HEK293 (cell line): ENCODE measurements around the gene SHC4.
A peak's percentile ranks its signal among the peaks of the same experiment; 100 is the strongest.

ENCODE experiments used
- CTCF ChIA-PET: fragments of 350-600 bp; formaldehyde crosslinking; extraction: SDS; loops from one replicate; lab custom pipeline; 2021; ENCODE audit warnings: antibody characterized with exemption; lab: Yijun Ruan, JAX
- POLR2A ChIA-PET: fragments of 300-600 bp; formaldehyde crosslinking; extraction: SDS; loops from one replicate; lab custom pipeline; 2020; ENCODE audit warnings: antibody characterized with exemption, inconsistent platforms; lab: Yijun Ruan, JAX
- H3K27ac ChIP-seq: fragments of 200-500 bp; sonication (Bioruptor generic); 2 replicates; pipeline ENCODE4 v1.5.1; 2014; ENCODE audit warnings: low read depth, low read length, control low read depth, inconsistent platforms; ENCODE audit errors: extremely low read depth
- H3K36me3 ChIP-seq, 2 experiments: fragments of 200-500 bp in 1 of 2; sonication (Bioruptor generic) in 1 of 2; 1 replicate in 1 of 2; 2 replicates in 1 of 2; pipeline ENCODE4 v1.5.1; 2014 to 2017; ENCODE audit warnings: inconsistent platforms in 2 of 2, low read length in 2 of 2; ENCODE audit not compliant: control insufficient read depth in 2 of 2, insufficient read depth in 1 of 2
- H3K4me1 ChIP-seq: fragments of 200-500 bp; sonication (Bioruptor generic); 2 replicates; pipeline ENCODE4 v1.5.1; 2014; ENCODE audit warnings: mild to moderate bottlenecking, low read length, inconsistent platforms; ENCODE audit not compliant: control insufficient read depth, insufficient read depth
- H3K4me3 ChIP-seq: 2 replicates; pipeline ENCODE4 v1.5.1; 2011; ENCODE audit warnings: low read depth, mild to moderate bottlenecking, control low read depth, low read length, moderate library complexity
- H3K9me3 ChIP-seq: fragments of 200-500 bp; sonication (Bioruptor generic); 2 replicates; pipeline ENCODE4 v1.5.1; 2014; ENCODE audit warnings: low read depth, low read length, inconsistent platforms; ENCODE audit not compliant: control insufficient read depth, insufficient read depth
- BCL11A ChIP-seq: fragments of 450-650 bp; formaldehyde crosslinking; IDR thresholded peaks from 2 replicates; pipeline ENCODE4 v1.5.1; 2016; ENCODE audit warnings: low read depth, missing biosample characterization, missing genetic modification characterization
- OSR2 ChIP-seq: fragments of 450-650 bp; formaldehyde crosslinking; IDR thresholded peaks from 2 replicates; pipeline ENCODE4 v1.5.1; 2016; ENCODE audit warnings: missing biosample characterization, missing genetic modification characterization
- SP3 ChIP-seq: fragments of 450-650 bp; formaldehyde crosslinking; IDR thresholded peaks from 2 replicates; pipeline ENCODE4 v1.5.1; 2016; ENCODE audit warnings: missing biosample characterization, missing genetic modification characterization
- TRIM28 ChIP-seq: IDR thresholded peaks from 2 replicates; pipeline ENCODE4 v1.6.1; 2011; ENCODE audit warnings: low read length, control low read depth, borderline replicate concordance
- ZBTB7A ChIP-seq: fragments of 450-650 bp; formaldehyde crosslinking; IDR thresholded peaks from 2 replicates; pipeline ENCODE4 v1.5.1; 2016; ENCODE audit warnings: low read depth, missing biosample characterization, missing genetic modification characterization
- ZEB2 ChIP-seq: fragments of 450-650 bp; formaldehyde crosslinking; IDR thresholded peaks from 2 replicates; pipeline ENCODE4 v1.5.1; 2016; ENCODE audit warnings: missing biosample characterization, missing genetic modification characterization
- ZIC2 ChIP-seq: fragments of 450-650 bp; formaldehyde crosslinking; IDR thresholded peaks from 2 replicates; pipeline ENCODE4 v1.5.1; 2016; ENCODE audit warnings: missing biosample characterization, missing genetic modification characterization
- ZNF16 ChIP-seq: fragments of 450-650 bp; formaldehyde crosslinking; IDR thresholded peaks from 2 replicates; pipeline ENCODE4 v1.5.1; 2016; ENCODE audit warnings: low read depth, missing biosample characterization, missing genetic modification characterization
- ZNF2 ChIP-seq: fragments of 450-650 bp; formaldehyde crosslinking; IDR thresholded peaks from 2 replicates; pipeline ENCODE4 v1.5.1; 2016; ENCODE audit warnings: missing biosample characterization, missing genetic modification characterization
- ZNF335 ChIP-seq: fragments of 450-650 bp; formaldehyde crosslinking; conservative IDR thresholded peaks from 2 replicates; pipeline ENCODE4 v1.5.1; 2016; ENCODE audit warnings: missing biosample characterization, missing genetic modification characterization
- ZNF501 ChIP-seq: fragments of 450-650 bp; formaldehyde crosslinking; IDR thresholded peaks from 2 replicates; pipeline ENCODE4 v1.5.1; 2016; ENCODE audit warnings: missing biosample characterization, missing genetic modification characterization
- ZNF560 ChIP-seq: fragments of 450-650 bp; formaldehyde crosslinking; IDR thresholded peaks from 2 replicates; pipeline ENCODE4 v1.5.1; 2017; ENCODE audit warnings: missing biosample characterization, missing genetic modification characterization, borderline replicate concordance
- ZSCAN16 ChIP-seq: fragments of 450-650 bp; formaldehyde crosslinking; IDR thresholded peaks from 2 replicates; pipeline ENCODE4 v1.5.1; 2016; ENCODE audit warnings: missing biosample characterization, missing genetic modification characterization
- TF ChIP-seq, protein P1 (sequence below): fragments of 450-650 bp; formaldehyde crosslinking; IDR thresholded peaks from 2 replicates; pipeline ENCODE4 v1.5.1; 2016; ENCODE audit warnings: missing biosample characterization, missing genetic modification characterization
- TF ChIP-seq, protein P2 (sequence below): fragments of 450-650 bp; formaldehyde crosslinking; IDR thresholded peaks from 2 replicates; pipeline ENCODE4 v1.5.1; 2016; ENCODE audit warnings: missing biosample characterization, missing genetic modification characterization
- TF ChIP-seq, protein P3 (sequence below): fragments of 450-650 bp; formaldehyde crosslinking; IDR thresholded peaks from 2 replicates; pipeline ENCODE4 v1.5.1; 2017; ENCODE audit warnings: missing biosample characterization, missing genetic modification characterization

Gene SHC4

GRCh38 chr15:48810414-48811324, 153.1 kb downstream of the SHC4 start, which contains the start of gene CEP152 (continued):
- TF ChIP-seq ZIC2 (tag by site-specific recombination) (peak; percentile 79), ZNF501 (tag by site-specific recombination) (peak; percentile 53; the same call in 1 of the 2 replicates), ZNF335 (tag by site-specific recombination) (peak; percentile 51), BCL11A (tag by site-specific recombination) (0 out of 2 replicates have a peak, but pooled peaks have one; percentile 35), ZSCAN16 (peak; percentile 72; the same call in 1 of the 2 replicates), SP3 (tag by site-specific recombination) (peak; percentile 93), ZBTB7A (tag by site-specific recombination) (peak; percentile 84), ZEB2 (peak; percentile 22; the same call in 1 of the 2 replicates)
- TF ChIP-seq, protein P1, sequence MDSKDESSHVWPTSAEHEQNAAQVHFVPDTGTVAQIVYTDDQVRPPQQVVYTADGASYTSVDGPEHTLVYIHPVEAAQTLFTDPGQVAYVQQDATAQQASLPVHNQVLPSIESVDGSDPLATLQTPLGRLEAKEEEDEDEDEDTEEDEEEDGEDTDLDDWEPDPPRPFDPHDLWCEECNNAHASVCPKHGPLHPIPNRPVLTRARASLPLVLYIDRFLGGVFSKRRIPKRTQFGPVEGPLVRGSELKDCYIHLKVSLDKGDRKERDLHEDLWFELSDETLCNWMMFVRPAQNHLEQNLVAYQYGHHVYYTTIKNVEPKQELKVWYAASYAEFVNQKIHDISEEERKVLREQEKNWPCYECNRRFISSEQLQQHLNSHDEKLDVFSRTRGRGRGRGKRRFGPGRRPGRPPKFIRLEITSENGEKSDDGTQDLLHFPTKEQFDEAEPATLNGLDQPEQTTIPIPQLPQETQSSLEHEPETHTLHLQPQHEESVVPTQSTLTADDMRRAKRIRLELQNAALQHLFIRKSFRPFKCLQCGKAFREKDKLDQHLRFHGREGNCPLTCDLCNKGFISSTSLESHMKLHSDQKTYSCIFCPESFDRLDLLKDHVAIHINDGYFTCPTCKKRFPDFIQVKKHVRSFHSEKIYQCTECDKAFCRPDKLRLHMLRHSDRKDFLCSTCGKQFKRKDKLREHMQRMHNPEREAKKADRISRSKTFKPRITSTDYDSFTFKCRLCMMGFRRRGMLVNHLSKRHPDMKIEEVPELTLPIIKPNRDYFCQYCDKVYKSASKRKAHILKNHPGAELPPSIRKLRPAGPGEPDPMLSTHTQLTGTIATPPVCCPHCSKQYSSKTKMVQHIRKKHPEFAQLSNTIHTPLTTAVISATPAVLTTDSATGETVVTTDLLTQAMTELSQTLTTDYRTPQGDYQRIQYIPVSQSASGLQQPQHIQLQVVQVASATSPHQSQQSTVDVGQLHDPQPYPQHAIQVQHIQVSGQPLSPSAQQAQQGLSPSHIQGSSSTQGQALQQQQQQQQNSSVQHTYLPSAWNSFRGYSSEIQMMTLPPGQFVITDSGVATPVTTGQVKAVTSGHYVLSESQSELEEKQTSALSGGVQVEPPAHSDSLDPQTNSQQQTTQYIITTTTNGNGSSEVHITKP (tag by site-specific recombination), result peak; percentile 97
- TF ChIP-seq, protein P2, sequence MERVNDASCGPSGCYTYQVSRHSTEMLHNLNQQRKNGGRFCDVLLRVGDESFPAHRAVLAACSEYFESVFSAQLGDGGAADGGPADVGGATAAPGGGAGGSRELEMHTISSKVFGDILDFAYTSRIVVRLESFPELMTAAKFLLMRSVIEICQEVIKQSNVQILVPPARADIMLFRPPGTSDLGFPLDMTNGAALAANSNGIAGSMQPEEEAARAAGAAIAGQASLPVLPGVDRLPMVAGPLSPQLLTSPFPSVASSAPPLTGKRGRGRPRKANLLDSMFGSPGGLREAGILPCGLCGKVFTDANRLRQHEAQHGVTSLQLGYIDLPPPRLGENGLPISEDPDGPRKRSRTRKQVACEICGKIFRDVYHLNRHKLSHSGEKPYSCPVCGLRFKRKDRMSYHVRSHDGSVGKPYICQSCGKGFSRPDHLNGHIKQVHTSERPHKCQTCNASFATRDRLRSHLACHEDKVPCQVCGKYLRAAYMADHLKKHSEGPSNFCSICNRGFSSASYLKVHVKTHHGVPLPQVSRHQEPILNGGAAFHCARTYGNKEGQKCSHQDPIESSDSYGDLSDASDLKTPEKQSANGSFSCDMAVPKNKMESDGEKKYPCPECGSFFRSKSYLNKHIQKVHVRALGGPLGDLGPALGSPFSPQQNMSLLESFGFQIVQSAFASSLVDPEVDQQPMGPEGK (tag by site-specific recombination), result peak; percentile 80

DNA sequence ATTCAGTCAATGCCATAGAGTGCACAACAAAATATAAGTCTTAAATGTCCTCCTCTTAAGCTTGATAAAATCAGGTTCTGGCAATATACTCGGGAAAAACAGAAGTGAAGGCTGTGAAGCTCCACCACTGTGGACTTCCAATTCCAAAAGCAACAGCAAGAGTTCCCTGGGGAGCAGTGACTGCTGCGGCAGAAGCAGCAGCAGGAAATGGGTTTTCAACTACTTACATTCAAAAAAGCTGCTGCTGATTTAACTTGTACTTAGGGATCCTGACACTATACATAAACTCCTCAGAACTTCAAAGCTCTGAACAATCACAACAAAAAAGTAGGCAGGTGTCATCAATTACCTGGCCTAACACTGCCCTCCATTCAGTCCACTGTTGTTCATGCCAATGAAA, 157.6 kb downstream of the SHC4 start:
- Histone ChIP-seq H3K27ac (no peak overlapping the region), H3K4me1 (peaks cover 7% of the 10 kb centered on the region), H3K36me3 (peaks cover 0 to 10% of the 10 kb centered on the region in 2 experiments; a peak in 1 of 3 replicates), H3K4me3 (no peak overlapping the region), H3K9me3 (no peaks in the 10 kb centered on the region)
- ChIA-PET POLR2A (no interaction called here), CTCF (interaction anchor here (0.7 kb wide), 1 partner anchor 453 kb away, joined by 4 read pairs; no protein-coding TSS in a partner anchor)
- TF ChIP-seq TRIM28, result peak; percentile 46; the same call in 1 of the 2 replicates
- TF ChIP-seq ZNF16, result no peak
- TF ChIP-seq, protein P3, sequence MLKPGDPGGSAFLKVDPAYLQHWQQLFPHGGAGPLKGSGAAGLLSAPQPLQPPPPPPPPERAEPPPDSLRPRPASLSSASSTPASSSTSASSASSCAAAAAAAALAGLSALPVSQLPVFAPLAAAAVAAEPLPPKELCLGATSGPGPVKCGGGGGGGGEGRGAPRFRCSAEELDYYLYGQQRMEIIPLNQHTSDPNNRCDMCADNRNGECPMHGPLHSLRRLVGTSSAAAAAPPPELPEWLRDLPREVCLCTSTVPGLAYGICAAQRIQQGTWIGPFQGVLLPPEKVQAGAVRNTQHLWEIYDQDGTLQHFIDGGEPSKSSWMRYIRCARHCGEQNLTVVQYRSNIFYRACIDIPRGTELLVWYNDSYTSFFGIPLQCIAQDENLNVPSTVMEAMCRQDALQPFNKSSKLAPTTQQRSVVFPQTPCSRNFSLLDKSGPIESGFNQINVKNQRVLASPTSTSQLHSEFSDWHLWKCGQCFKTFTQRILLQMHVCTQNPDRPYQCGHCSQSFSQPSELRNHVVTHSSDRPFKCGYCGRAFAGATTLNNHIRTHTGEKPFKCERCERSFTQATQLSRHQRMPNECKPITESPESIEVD (tag by site-specific recombination), result 0 out of 2 replicates have a peak, but pooled peaks have one; percentile 9
- no peak for TF ChIP-seq ZNF2 (tag by site-specific recombination)
- TF ChIP-seq ZNF560 (tag by site-specific recombination), result no peak
- TF ChIP-seq OSR2, result peak; percentile 91
